ENCODE measurements around the gene IFIT1B. TPM values are rescaled to one million over a fixed set of nuclear protein-coding genes. Genes with fewer than 3 reads are reported as not detected.
"Not testable (repeated sequence)": the region's sequence is repeated elsewhere in the genome, so short reads cannot be mapped to it uniquely, and the experiment has no call there.

Gene IFIT1B
- total RNA-seq, 3 donors from 2014 or later: not detected

DNA sequence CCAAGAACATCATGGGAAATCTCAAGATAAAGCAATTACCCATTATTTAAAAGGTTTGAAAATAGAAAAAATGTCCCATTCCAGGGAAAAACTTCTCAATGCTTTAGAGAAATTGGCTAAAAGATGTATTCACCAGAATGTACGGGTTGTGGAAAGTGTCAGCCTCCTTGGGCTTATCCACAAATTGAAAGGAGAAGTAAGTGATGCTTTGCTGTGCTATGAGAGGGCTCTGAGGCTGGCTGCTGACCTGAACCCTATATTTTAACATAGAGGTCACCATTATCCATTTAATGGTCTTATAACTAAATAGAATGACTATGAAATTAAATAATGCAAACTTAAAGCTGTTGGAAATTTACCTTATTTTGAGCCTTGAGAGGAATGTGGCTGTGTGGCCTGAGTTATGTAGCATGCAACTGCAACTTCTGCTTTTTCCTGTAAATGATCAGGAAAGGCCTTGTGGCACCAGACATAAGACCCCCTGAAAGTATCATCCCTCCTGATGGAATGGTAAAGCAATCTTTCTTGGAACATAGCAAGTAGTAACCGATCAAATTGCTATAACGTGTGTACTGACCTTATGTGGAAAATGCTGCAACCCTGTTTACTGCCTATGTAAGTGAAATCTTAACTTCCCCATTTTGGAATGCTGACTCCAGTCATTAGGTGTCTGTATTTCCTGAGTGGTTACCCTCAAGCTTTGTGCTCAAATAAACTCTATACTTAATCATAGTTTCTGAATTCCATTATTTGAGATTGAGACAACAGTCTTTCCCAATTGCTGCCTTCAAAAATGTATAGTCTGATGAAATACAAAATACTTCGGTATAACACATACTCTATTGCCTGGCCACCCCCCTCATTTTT is 6.9 kb downstream of the IFIT1B start:
- ATAC-seq: no peak
- H3K4me1 Mint-ChIP-seq (ENCODE audit: low read depth): peaks cover 2% of the 10 kb centered on the region
- no peaks in the 10 kb centered on the region for H3K27me3 Mint-ChIP-seq (ENCODE audit: low read depth)
- no peaks in the 10 kb centered on the region for H3K9me3 Mint-ChIP-seq
- no peak overlapping the region for H3K4me3 Mint-ChIP-seq
- H3K36me3 Mint-ChIP-seq (ENCODE audit: insufficient read depth): no peaks in the 10 kb centered on the region
- no peak for DNase-seq

DNA sequence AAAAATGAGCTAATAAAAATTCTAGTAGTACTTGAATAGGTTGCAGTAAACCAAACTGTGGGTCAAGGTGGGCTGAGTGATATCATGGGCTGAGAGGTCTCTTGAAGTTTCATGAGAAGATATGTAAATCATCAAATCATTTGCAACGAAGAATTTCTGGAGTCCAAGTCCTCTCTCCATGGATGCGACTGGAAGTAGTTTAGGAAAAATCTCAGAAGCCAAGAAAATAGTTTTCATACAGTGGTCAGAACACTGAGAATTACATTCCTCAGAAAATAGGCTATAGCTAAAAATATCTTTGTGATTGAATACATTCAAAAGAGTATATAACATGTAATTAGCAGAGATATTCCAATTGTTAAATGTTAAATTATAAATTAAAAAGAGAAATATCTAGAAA is 10.9 kb downstream of the IFIT1B start:
- DNase-seq (no peak), ATAC-seq (no peak)
- Mint-ChIP-seq H3K36me3 (ENCODE audit: insufficient read depth) (no peaks in the 10 kb centered on the region), H3K4me3 (no peak overlapping the region), H3K9me3 (no peaks in the 10 kb centered on the region), H3K4me1 (ENCODE audit: low read depth) (peaks cover 17% of the 10 kb centered on the region), H3K27me3 (ENCODE audit: low read depth) (no peaks in the 10 kb centered on the region)

GRCh38 chr10:89389254-89389653 is 11.4 kb downstream of the IFIT1B start:
- Mint-ChIP-seq H3K4me1 (ENCODE audit: low read depth) (peaks cover 22% of the 10 kb centered on the region), H3K4me3 (no peak overlapping the region), H3K9me3 (no peaks in the 10 kb centered on the region), H3K36me3 (ENCODE audit: insufficient read depth) (no peaks in the 10 kb centered on the region), H3K27me3 (ENCODE audit: low read depth) (no peaks in the 10 kb centered on the region)
- DNase-seq: no peak
- ATAC-seq: no peak

- ATAC-seq: no peak
- H3K9me3 Mint-ChIP-seq: no peaks in the 10 kb centered on the region
- H3K36me3 Mint-ChIP-seq (ENCODE audit: insufficient read depth): peaks cover 6% of the 10 kb centered on the region
Observed at GRCh38 chr10:89390476-89391225, 12.8 kb downstream of the IFIT1B start.

DNA sequence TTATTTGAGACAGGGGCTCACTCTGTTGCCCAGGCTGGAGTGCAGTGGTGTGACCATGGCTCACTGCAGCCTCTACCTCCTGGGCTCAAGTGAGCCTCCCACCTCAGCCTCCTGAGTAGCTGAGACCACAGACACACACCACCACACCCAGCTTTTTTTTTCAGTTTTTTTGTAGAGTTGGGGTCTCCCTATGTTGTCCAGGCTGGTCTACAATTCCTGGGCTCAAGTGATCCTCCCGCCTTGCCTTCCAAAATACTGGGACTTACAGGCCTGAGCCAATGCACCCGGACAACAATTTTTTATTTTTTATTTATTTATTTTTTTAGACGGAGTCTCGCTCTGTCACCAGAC is 13.3 kb downstream of the IFIT1B start:
- not testable (repeated sequence) for H3K27me3 Mint-ChIP-seq (ENCODE audit: low read depth); H3K9me3 Mint-ChIP-seq; ATAC-seq; H3K36me3 Mint-ChIP-seq (ENCODE audit: insufficient read depth); H3K4me3 Mint-ChIP-seq; DNase-seq
- peaks cover 31% of the 10 kb centered on the region for H3K4me1 Mint-ChIP-seq (ENCODE audit: low read depth)

More at GRCh38 chr10:89390476-89391225, 12.8 kb downstream of the IFIT1B start:
- no peak for DNase-seq
- no peak overlapping the region for H3K4me3 Mint-ChIP-seq
- peaks cover 30% of the 10 kb centered on the region for H3K4me1 Mint-ChIP-seq (ENCODE audit: low read depth)
- no peaks in the 10 kb centered on the region for H3K27me3 Mint-ChIP-seq (ENCODE audit: low read depth)

DNA sequence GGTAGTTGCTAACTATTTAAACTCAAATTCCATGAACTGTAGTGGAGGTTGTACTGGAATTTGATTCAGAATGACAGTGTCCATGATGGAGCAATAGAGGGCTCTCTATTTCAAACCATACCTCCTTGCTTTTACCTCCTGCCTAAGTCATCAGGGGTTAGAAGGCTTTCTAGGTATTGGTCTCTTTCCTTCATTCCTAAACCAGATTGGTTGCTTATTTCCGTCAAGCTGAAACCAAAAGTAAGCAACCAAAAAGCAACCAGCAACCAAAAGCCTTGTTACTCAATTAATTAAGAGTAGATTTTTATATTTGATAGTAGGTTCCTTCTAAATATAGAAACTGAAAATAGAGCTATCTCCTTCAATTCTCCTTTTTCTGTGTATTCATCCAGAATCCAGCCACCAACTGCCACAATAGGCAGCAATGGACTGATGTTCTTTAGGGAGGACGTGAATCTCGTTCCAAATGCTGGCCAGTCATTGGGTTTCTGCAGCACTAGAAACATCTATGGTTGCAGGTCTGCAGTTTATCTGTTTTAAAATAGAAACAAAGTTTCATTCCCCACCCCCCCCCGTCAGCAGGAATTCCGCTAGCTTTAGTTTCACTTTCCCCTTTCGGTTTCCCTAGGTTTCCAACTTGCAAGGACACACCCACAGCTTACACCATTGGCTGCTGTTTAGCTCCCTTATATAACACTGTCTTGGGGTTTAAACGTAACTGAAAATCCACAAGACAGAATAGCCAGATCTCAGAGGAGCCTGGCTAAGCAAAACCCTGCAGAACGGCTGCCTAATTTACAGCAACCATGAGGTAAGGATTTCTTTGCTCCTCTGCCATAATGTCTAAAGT is 14.3 kb downstream of the IFIT1B start, which contains the start of gene IFIT1:
TSS of gene IFIT1 (plus strand) at position 717 of the 850 bp plus-strand sequence. CDS start at position 807, 90 bp downstream.
- Mint-ChIP-seq H3K27me3 (ENCODE audit: low read depth) (no peaks in the 10 kb centered on the region), H3K4me1 (ENCODE audit: low read depth) (peaks cover 38% of the 10 kb centered on the region), H3K4me3 (peak within 1 kb of the TSS; percentile 82), H3K9me3 (no peaks in the 10 kb centered on the region), H3K36me3 (ENCODE audit: insufficient read depth) (peaks cover 8% of the 10 kb centered on the region)
- ATAC-seq: peak; percentile 83
- peak; percentile 30 for DNase-seq

GRCh38 chr10:89392974-89393373 is 15.1 kb downstream of the IFIT1B start:
- no peak for DNase-seq
- no peak for ATAC-seq
- Mint-ChIP-seq H3K9me3 (no peaks in the 10 kb centered on the region), H3K27me3 (ENCODE audit: low read depth) (no peaks in the 10 kb centered on the region), H3K4me3 (peak overlapping the region; percentile 82), H3K36me3 (ENCODE audit: insufficient read depth) (peaks cover 10% of the 10 kb centered on the region), H3K4me1 (ENCODE audit: low read depth) (peaks cover 39% of the 10 kb centered on the region)

DNA sequence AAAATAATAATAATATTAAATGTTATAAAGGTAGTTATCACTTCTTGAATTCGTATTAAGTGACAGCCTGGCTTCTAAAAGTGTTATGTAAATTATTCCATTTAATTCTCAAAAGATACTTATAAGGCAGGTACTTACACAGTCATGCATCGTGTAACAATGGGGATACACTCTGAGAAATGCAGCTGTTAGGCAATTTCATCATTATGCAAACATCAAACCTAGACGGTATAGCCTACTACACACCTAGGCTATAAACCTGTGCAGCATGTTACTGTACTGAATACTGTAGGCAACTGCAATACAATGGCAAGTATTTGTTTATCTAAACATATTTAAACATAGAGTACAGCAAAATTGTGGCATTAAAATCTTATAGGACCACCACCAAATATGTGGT is 16.0 kb downstream of the IFIT1B start:
- Mint-ChIP-seq H3K4me3 (peak overlapping the region; percentile 82), H3K27me3 (ENCODE audit: low read depth) (no peaks in the 10 kb centered on the region), H3K4me1 (ENCODE audit: low read depth) (peaks cover 49% of the 10 kb centered on the region), H3K9me3 (no peaks in the 10 kb centered on the region), H3K36me3 (ENCODE audit: insufficient read depth) (peaks cover 20% of the 10 kb centered on the region)
- no peak for DNase-seq
- ATAC-seq: no peak

- DNase-seq (no peak), ATAC-seq (no peak)
- H3K4me3 Mint-ChIP-seq: peak overlapping the region; percentile 17
- H3K36me3 Mint-ChIP-seq (ENCODE audit: insufficient read depth): peaks cover 27% of the 10 kb centered on the region
- no peaks in the 10 kb centered on the region for H3K27me3 Mint-ChIP-seq (ENCODE audit: low read depth)
- H3K4me1 Mint-ChIP-seq (ENCODE audit: low read depth): peaks cover 60% of the 10 kb centered on the region
- no peaks in the 10 kb centered on the region for H3K9me3 Mint-ChIP-seq
Observed at GRCh38 chr10:89395141-89395540, 17.3 kb downstream of the IFIT1B start.

- Mint-ChIP-seq H3K36me3 (ENCODE audit: insufficient read depth) (peaks cover 40% of the 10 kb centered on the region), H3K4me1 (ENCODE audit: low read depth) (peaks cover 51% of the 10 kb centered on the region), H3K27me3 (ENCODE audit: low read depth) (no peaks in the 10 kb centered on the region), H3K4me3 (no peak overlapping the region), H3K9me3 (no peaks in the 10 kb centered on the region)
- ATAC-seq: no peak
- no peak for DNase-seq
Observed at GRCh38 chr10:89398003-89398749, 20.3 kb downstream of the IFIT1B start.

- H3K27me3 Mint-ChIP-seq (ENCODE audit: low read depth): no peaks in the 10 kb centered on the region
- peaks cover 49% of the 10 kb centered on the region for H3K36me3 Mint-ChIP-seq (ENCODE audit: insufficient read depth)
- DNase-seq (no peak), ATAC-seq (no peak)
- no peaks in the 10 kb centered on the region for H3K9me3 Mint-ChIP-seq
- H3K4me1 Mint-ChIP-seq (ENCODE audit: low read depth): peaks cover 39% of the 10 kb centered on the region
- H3K4me3 Mint-ChIP-seq: no peak overlapping the region
Observed at GRCh38 chr10:89399956-89400355, 22.1 kb downstream of the IFIT1B start.

DNA sequence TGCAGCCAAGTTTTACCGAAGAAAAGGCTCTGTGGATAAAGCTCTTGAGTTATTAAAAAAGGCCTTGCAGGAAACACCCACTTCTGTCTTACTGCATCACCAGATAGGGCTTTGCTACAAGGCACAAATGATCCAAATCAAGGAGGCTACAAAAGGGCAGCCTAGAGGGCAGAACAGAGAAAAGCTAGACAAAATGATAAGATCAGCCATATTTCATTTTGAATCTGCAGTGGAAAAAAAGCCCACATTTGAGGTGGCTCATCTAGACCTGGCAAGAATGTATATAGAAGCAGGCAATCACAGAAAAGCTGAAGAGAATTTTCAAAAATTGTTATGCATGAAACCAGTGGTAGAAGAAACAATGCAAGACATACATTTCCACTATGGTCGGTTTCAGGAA is 25.2 kb downstream of the IFIT1B start:
- peaks cover 39% of the 10 kb centered on the region for H3K36me3 Mint-ChIP-seq (ENCODE audit: insufficient read depth)
- H3K9me3 Mint-ChIP-seq: no peaks in the 10 kb centered on the region

DNA sequence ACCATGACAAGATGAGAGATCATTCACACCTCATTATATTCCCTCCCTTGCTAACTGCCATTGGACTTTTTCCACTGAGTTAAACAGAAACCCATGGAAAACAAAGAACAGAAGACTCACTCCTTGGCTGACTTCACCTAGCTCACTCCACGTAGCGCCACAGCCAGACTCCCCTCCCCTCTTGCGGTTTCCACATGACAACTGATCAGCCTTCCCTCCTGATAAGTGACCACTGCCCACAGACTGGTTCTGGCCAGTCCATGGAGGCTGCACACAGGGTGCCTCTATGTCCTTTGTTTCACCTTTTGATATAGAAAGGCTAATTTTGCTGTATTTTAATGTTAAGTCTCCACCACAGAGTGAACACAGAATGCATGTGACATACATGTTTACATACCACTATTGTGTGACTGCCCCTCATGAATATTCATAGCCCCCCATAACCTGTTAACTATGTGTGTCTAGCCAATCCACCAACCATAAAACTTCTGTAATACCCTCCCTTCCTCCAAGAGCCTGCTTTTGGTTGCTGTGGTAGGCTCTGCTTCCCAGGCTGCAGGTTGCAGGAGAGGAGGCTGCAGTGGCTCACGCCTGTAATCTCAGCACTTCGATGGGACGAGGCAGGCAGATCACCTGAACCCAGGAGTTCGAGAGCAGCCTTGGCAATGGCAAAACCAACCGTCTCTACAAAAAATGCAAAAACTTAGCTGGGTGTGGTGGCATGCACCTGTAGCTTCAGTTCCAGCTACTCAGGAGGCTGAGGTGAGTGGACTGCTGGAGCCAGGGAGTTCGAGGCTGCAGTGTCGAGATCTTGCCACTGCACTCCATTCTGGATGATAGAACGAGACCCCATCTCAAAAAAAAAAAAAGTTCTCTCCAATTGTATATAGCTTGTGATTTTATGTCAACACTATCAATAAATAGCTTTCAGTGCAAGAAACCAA is 26.5 kb downstream of the IFIT1B start:
- Mint-ChIP-seq H3K4me1 (ENCODE audit: low read depth) (peaks cover 9% of the 10 kb centered on the region), H3K27me3 (ENCODE audit: low read depth) (no peaks in the 10 kb centered on the region), H3K4me3 (no peak overlapping the region), H3K9me3 (no peaks in the 10 kb centered on the region), H3K36me3 (ENCODE audit: insufficient read depth) (peaks cover 26% of the 10 kb centered on the region)
- ATAC-seq (no peak), DNase-seq (no peak)

More for the DNA sequence above, 25.2 kb downstream of the IFIT1B start:
- Mint-ChIP-seq H3K27me3 (ENCODE audit: low read depth) (no peaks in the 10 kb centered on the region), H3K4me1 (ENCODE audit: low read depth) (peaks cover 23% of the 10 kb centered on the region), H3K4me3 (no peak overlapping the region)
- DNase-seq (no peak), ATAC-seq (no peak)

Data from activated T-cell treated with anti-CD3 and anti-CD28 coated beads, Interleukin-2, amount 50 U/mL, for 4 hours (primary cell).